DLD1 (cell line): ENCODE measurements around the gene GSTO2.

Experiments
- in situ Hi-C: cut with HindIII; loops from 2 replicates; pipeline ENCODE4 v1.10.0; 2017; ENCODE audit warnings: low sequenced_read_pairs

Gene GSTO2

GRCh38 chr10:104253106-104253505 is 15.9 kb upstream of the GSTO2 start:
- in situ Hi-C loops: no loop called here

GRCh38 chr10:104253606-104254410 is 15.2 kb upstream of the GSTO2 start:
- in situ Hi-C loops: no loop called here

- in situ Hi-C loops: no loop called here
These were observed 14.3 kb upstream of the GSTO2 start, which contains the start of gene GSTO1 for GRCh38 chr10:104254493-104255310. Gene GSTO1 (plus strand): TSS chr10:104254892. CDS start chr10:104254929, 37 bp downstream.

GRCh38 chr10:104255311-104255981 is 13.5 kb upstream of the GSTO2 start:
- in situ Hi-C loops: no loop called here

- in situ Hi-C loops: no loop called here
These were observed 12.5 kb upstream of the GSTO2 start for GRCh38 chr10:104256335-104256961.

GRCh38 chr10:104257235-104257634 is 11.7 kb upstream of the GSTO2 start:
- in situ Hi-C loops: no loop called here

- in situ Hi-C loops: no loop called here
These were observed 10.8 kb upstream of the GSTO2 start for GRCh38 chr10:104258209-104258608.

GRCh38 chr10:104259456-104259855 is 9.5 kb upstream of the GSTO2 start:
- in situ Hi-C loops: no loop called here

GRCh38 chr10:104259999-104260774 is 8.8 kb upstream of the GSTO2 start:
- in situ Hi-C loops: no loop called here

GRCh38 chr10:104260775-104261115 is 8.2 kb upstream of the GSTO2 start:
- in situ Hi-C loops: no loop called here

GRCh38 chr10:104262055-104262454 is 6.9 kb upstream of the GSTO2 start:
- in situ Hi-C loops: no loop called here

- in situ Hi-C loops: no loop called here
These were observed 4.2 kb upstream of the GSTO2 start for GRCh38 chr10:104264783-104265182.

GRCh38 chr10:104267721-104268404 is 1.1 kb upstream of the GSTO2 start:
- in situ Hi-C loops: no loop called here

- in situ Hi-C loops: no loop called here
These were observed 625 bp upstream of the GSTO2 start for GRCh38 chr10:104268405-104268712.

- in situ Hi-C loops: no loop called here
These were observed 4.3 kb downstream of the GSTO2 start for GRCh38 chr10:104273286-104273685.

GRCh38 chr10:104273899-104274575 is 5.1 kb downstream of the GSTO2 start:
- in situ Hi-C loops: no loop called here

- in situ Hi-C loops: no loop called here
These were observed 6.1 kb downstream of the GSTO2 start for GRCh38 chr10:104274762-104275721.

GRCh38 chr10:104276192-104276591 is 7.2 kb downstream of the GSTO2 start:
- in situ Hi-C loops: no loop called here
